ENCODE results near the gene SDK1. TPM values are rescaled to one million over a fixed set of nuclear protein-coding genes. Genes with fewer than 3 reads are reported as not detected.

The SDK1 gene
- total RNA-seq, 1 donor from 2014 or later = 0.48 TPM

- Mint-ChIP-seq H3K27ac (no peak overlapping the region), H3K36me3 (ENCODE audit: low read depth) (no peaks in the 10 kb centered on the region), H3K4me3 (ENCODE audit: low read depth) (no peak overlapping the region), H3K4me1 (ENCODE audit: low read depth) (no peaks in the 10 kb centered on the region), H3K9me3 (peaks cover 9% of the 10 kb centered on the region), H3K27me3 (ENCODE audit: low read depth) (peaks cover 3% of the 10 kb centered on the region)
- DNase-seq (ENCODE audit: low spot score) = no peak
- intact Hi-C loops (cut with micrococcal nuclease) = no loop called here
Measured at GRCh38 chr7:3510101-3511020, 209.3 kb downstream of the SDK1 start.

GRCh38 chr7:3517344-3517743 lies 216.3 kb downstream of the SDK1 start:
- Mint-ChIP-seq H3K27ac (no peak overlapping the region), H3K9me3 (no peaks in the 10 kb centered on the region), H3K36me3 (ENCODE audit: low read depth) (no peaks in the 10 kb centered on the region), H3K4me1 (ENCODE audit: low read depth) (no peaks in the 10 kb centered on the region), H3K27me3 (ENCODE audit: low read depth) (peaks cover 8% of the 10 kb centered on the region), H3K4me3 (ENCODE audit: low read depth) (no peak overlapping the region)
- intact Hi-C loops (cut with micrococcal nuclease) = no loop called here
- no peak for DNase-seq (ENCODE audit: low spot score)

- Mint-ChIP-seq H3K4me3 (ENCODE audit: low read depth) (no peak overlapping the region), H3K9me3 (no peaks in the 10 kb centered on the region), H3K4me1 (ENCODE audit: low read depth) (no peaks in the 10 kb centered on the region), H3K27me3 (ENCODE audit: low read depth) (peaks cover 8% of the 10 kb centered on the region), H3K27ac (no peak overlapping the region), H3K36me3 (ENCODE audit: low read depth) (no peaks in the 10 kb centered on the region)
- intact Hi-C loops (cut with micrococcal nuclease) = no loop called here
- no peak for DNase-seq (ENCODE audit: low spot score)
Measured at GRCh38 chr7:3518546-3518945, 217.5 kb downstream of the SDK1 start.

DNA sequence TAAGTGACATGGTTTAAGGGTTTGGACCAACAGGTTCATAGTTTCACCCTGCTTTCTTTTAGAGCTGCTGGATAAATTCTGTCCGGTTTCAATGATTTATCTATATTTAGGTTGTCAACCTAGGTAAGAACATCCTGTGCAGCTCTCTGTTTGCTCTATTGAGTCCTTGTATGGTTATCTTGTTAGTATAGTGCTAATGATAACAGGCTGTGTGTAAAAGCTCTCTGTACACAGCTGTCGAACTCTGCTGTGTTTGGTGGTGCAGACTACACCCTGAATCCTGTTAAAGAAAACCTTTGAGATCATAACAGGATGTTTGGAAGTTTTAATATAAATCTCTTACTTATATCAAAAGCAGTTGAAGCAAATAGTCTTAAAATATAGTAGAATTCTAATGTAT lies 219.2 kb downstream of the SDK1 start:
- Mint-ChIP-seq H3K27ac (no peak overlapping the region), H3K27me3 (ENCODE audit: low read depth) (peaks cover 5% of the 10 kb centered on the region), H3K4me3 (ENCODE audit: low read depth) (no peak overlapping the region), H3K9me3 (no peaks in the 10 kb centered on the region), H3K4me1 (ENCODE audit: low read depth) (no peaks in the 10 kb centered on the region), H3K36me3 (ENCODE audit: low read depth) (no peaks in the 10 kb centered on the region)
- DNase-seq (ENCODE audit: low spot score) = no peak
- intact Hi-C loops (cut with micrococcal nuclease) = no loop called here

DNA sequence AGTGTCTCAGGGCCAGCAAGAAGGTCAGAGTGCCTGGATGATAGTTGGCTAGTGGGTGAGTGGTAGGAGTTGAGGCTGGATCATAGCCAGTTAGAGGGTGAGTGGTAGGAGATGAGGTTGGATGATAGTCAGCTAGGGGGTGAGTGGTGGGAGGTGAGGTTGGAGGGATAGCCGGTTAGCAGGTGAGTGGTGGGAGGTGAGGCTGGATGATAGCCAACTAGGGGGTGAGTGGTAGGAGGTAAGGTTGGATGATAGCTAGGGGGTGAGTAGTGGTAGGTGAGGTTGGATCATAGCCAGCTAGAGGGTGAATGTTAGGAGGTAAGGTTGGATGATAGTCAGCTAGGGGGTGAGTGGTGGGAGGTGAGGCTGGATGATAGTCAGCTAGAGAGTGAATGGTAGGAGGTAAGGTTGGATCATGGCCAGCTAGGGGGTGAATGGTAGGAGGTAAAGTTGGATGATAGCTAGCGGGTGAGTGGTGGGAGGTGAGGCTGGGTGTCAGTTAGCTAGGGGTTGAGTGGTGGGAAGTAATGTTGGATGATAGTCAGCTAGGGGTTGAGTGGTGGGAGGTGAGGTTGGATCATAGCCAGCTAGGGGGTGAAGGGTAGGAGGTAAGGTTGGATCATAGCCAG lies 226.6 kb downstream of the SDK1 start:
- Mint-ChIP-seq H3K4me3 (ENCODE audit: low read depth) (no peak overlapping the region), H3K4me1 (ENCODE audit: low read depth) (no peaks in the 10 kb centered on the region), H3K27ac (no peak overlapping the region), H3K36me3 (ENCODE audit: low read depth) (no peaks in the 10 kb centered on the region), H3K27me3 (ENCODE audit: low read depth) (peaks cover 2% of the 10 kb centered on the region), H3K9me3 (no peaks in the 10 kb centered on the region)
- DNase-seq (ENCODE audit: low spot score) = no peak
- intact Hi-C loops (cut with micrococcal nuclease) = no loop called here

DNA sequence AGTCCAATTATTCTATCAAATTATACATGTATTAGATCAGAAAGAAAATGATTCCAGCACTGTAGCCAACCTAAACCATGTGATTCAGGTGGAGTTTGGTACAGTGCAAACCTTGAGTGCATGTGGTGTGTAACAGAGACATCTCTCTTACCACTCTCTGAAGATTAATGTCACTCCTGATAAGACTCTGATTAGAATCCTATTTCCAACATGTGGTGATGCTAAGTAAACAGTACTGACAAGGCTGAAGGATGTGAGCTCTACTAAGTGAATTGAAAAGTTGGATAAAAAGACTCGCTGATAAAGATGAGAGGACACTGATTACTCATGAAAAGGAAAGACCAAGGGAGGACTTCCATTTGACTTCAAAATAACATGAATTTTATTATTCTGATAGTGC lies 232.0 kb downstream of the SDK1 start:
- no peak for DNase-seq (ENCODE audit: low spot score)
- no peaks in the 10 kb centered on the region for H3K36me3 Mint-ChIP-seq (ENCODE audit: low read depth)
- peaks cover 4% of the 10 kb centered on the region for H3K27me3 Mint-ChIP-seq (ENCODE audit: low read depth)
- no peaks in the 10 kb centered on the region for H3K9me3 Mint-ChIP-seq
- H3K4me1 Mint-ChIP-seq (ENCODE audit: low read depth) = no peaks in the 10 kb centered on the region
- intact Hi-C loops (cut with micrococcal nuclease) = no loop called here
- no peak overlapping the region for H3K4me3 Mint-ChIP-seq (ENCODE audit: low read depth)
- no peak overlapping the region for H3K27ac Mint-ChIP-seq

GRCh38 chr7:3537210-3537875 lies 236.3 kb downstream of the SDK1 start:
- H3K4me1 Mint-ChIP-seq (ENCODE audit: low read depth) = no peaks in the 10 kb centered on the region
- H3K36me3 Mint-ChIP-seq (ENCODE audit: low read depth) = no peaks in the 10 kb centered on the region
- H3K27ac Mint-ChIP-seq = no peak overlapping the region
- H3K27me3 Mint-ChIP-seq (ENCODE audit: low read depth) = peaks cover 4% of the 10 kb centered on the region
- intact Hi-C loops (cut with micrococcal nuclease) = no loop called here
- H3K4me3 Mint-ChIP-seq (ENCODE audit: low read depth) = no peak overlapping the region
- no peak for DNase-seq (ENCODE audit: low spot score)
- H3K9me3 Mint-ChIP-seq = no peaks in the 10 kb centered on the region

- no peaks in the 10 kb centered on the region for H3K36me3 Mint-ChIP-seq (ENCODE audit: low read depth)
- H3K27me3 Mint-ChIP-seq (ENCODE audit: low read depth) = peaks cover 4% of the 10 kb centered on the region
- H3K4me1 Mint-ChIP-seq (ENCODE audit: low read depth) = no peaks in the 10 kb centered on the region
- no peak overlapping the region for H3K4me3 Mint-ChIP-seq (ENCODE audit: low read depth)
- intact Hi-C loops (cut with micrococcal nuclease) = no loop called here
- H3K27ac Mint-ChIP-seq = no peak overlapping the region
- no peak for DNase-seq (ENCODE audit: low spot score)
- no peaks in the 10 kb centered on the region for H3K9me3 Mint-ChIP-seq
Measured at GRCh38 chr7:3538041-3538440, 237.0 kb downstream of the SDK1 start.

- intact Hi-C loops (cut with micrococcal nuclease) = no loop called here
- Mint-ChIP-seq H3K27ac (no peak overlapping the region), H3K36me3 (ENCODE audit: low read depth) (no peaks in the 10 kb centered on the region), H3K27me3 (ENCODE audit: low read depth) (peaks cover 1% of the 10 kb centered on the region), H3K4me1 (ENCODE audit: low read depth) (no peaks in the 10 kb centered on the region), H3K4me3 (ENCODE audit: low read depth) (no peak overlapping the region), H3K9me3 (no peaks in the 10 kb centered on the region)
- no peak for DNase-seq (ENCODE audit: low spot score)
Measured at GRCh38 chr7:3540456-3541220, 239.6 kb downstream of the SDK1 start.

DNA sequence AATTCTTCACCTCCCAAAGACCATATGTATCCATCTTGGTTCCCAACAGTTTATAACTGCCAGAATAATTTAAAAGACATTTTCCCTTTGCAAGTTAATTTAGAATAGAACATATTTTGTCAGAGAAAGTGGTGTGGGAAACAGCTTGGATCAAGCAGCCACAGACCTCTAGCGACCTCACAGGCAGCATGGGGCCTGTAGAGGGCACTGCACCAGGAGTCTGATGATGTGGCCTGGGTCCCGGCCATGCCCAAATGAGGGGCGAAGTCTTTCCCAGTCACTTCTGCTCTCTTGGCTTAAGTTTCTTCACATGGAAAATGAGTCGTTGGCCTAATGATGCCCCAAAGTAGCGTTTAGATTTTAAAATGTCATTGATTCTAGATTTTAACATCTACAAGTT lies 243.2 kb downstream of the SDK1 start:
- Mint-ChIP-seq H3K9me3 (no peaks in the 10 kb centered on the region), H3K27me3 (ENCODE audit: low read depth) (peaks cover 5% of the 10 kb centered on the region), H3K27ac (no peak overlapping the region), H3K4me1 (ENCODE audit: low read depth) (no peaks in the 10 kb centered on the region), H3K4me3 (ENCODE audit: low read depth) (no peak overlapping the region), H3K36me3 (ENCODE audit: low read depth) (no peaks in the 10 kb centered on the region)
- intact Hi-C loops (cut with micrococcal nuclease) = no loop called here
- DNase-seq (ENCODE audit: low spot score) = no peak

- DNase-seq (ENCODE audit: low spot score) = no peak
- intact Hi-C loops (cut with micrococcal nuclease) = no loop called here
- Mint-ChIP-seq H3K27me3 (ENCODE audit: low read depth) (peaks cover 8% of the 10 kb centered on the region), H3K27ac (no peak overlapping the region), H3K4me1 (ENCODE audit: low read depth) (no peaks in the 10 kb centered on the region), H3K36me3 (ENCODE audit: low read depth) (no peaks in the 10 kb centered on the region), H3K9me3 (no peaks in the 10 kb centered on the region), H3K4me3 (ENCODE audit: low read depth) (no peak overlapping the region)
Measured at GRCh38 chr7:3548815-3549214, 247.8 kb downstream of the SDK1 start.

DNA sequence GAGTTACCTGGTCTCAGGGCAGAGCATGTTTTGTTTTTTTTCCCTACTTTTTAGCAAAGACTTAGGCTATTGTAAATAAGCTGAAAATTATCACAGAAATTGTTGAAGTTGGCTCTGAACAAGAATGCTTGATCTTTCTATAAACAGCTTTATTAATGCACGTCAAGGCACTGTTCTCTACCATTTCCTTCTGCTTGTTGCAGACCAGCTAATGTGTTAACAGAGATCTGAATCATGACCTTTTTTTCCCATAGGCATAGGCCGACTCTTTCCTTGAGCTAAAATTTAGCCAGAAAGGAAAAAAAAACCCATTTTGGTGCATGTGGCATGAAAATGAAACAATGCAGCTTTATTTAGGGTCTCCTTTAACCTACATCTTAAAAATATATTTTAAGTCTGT lies 248.5 kb downstream of the SDK1 start:
- Mint-ChIP-seq H3K27me3 (ENCODE audit: low read depth) (peaks cover 8% of the 10 kb centered on the region), H3K9me3 (no peaks in the 10 kb centered on the region), H3K4me3 (ENCODE audit: low read depth) (no peak overlapping the region), H3K27ac (no peak overlapping the region), H3K4me1 (ENCODE audit: low read depth) (no peaks in the 10 kb centered on the region), H3K36me3 (ENCODE audit: low read depth) (no peaks in the 10 kb centered on the region)
- intact Hi-C loops (cut with micrococcal nuclease) = no loop called here
- no peak for DNase-seq (ENCODE audit: low spot score)
